ENCODE measurements around the gene RSBN1L. TPM values are rescaled to one million over a fixed set of nuclear protein-coding genes. Genes with fewer than 3 reads are reported as not detected.
A peak's percentile ranks its signal among the peaks of the same experiment; 100 is the strongest.

The RSBN1L gene
- total and polyA plus RNA-seq, 2 of the 8 experiments (the other 6 are each of a cell fraction or from before 2014, with no cell fraction given) = 4.1 to 22.1 TPM

GRCh38 chr7:77648742-77649338 is 47.4 kb upstream of the RSBN1L start:
- Histone ChIP-seq H4K5ac (ENCODE audit: insufficient read length, low read depth, low read length) (no peak overlapping the region), H3K27me3 (replicated peaks in 1 of 4; ENCODE audit: control insufficient read depth in 3 of 4, extremely low read depth in 1 of 4, insufficient read depth in 3 of 4, low read length in 3 of 4) (no peaks in the 10 kb centered on the region), H2AFZ (ENCODE audit: low read length) (no peak overlapping the region), H3K27ac (ENCODE audit: low read depth, low read length) (no peak overlapping the region), H3K79me2 (ENCODE audit: control insufficient read depth in 1 of 2, insufficient read depth in 2 of 2, low read length in 2 of 2) (no peaks in the 10 kb centered on the region), H3K4me3 (ENCODE audit: extremely low read depth in 1 of 4, insufficient read depth in 2 of 4, low read depth in 3 of 4, low read length in 4 of 4) (no peak overlapping the region), H2BK120ac (replicated peaks; ENCODE audit: low read depth, low read length) (no peak overlapping the region), H3K23me2 (ENCODE audit: low read depth, low read length) (no peaks in the 10 kb centered on the region), H2BK5ac (ENCODE audit: low read depth, low read length) (no peak overlapping the region), H2BK20ac (ENCODE audit: low read length) (no peak overlapping the region), H4K20me1 (replicated peaks in 1 of 2; ENCODE audit: control insufficient read depth in 1 of 2, insufficient read depth in 2 of 2, low read length in 2 of 2) (peaks cover 0 to 1% of the 10 kb centered on the region in 2 experiments), H3K79me1 (ENCODE audit: low read depth, low read length) (no peaks in the 10 kb centered on the region), H3K56ac (replicated peaks; ENCODE audit: insufficient read length, low read depth, low read length) (no peak overlapping the region), H3K4me2 (ENCODE audit: insufficient read depth in 1 of 2, low read depth in 2 of 2, low read length in 2 of 2) (no peak overlapping the region), H3K18ac (ENCODE audit: extremely low read depth, low read length) (no peak overlapping the region), H3K4ac (replicated peaks; ENCODE audit: insufficient read length, low read depth, low read length) (no peak overlapping the region), H3K4me1 (replicated peaks in 1 of 4; ENCODE audit: control insufficient read depth in 3 of 4, insufficient read depth in 4 of 4, low read length in 3 of 4) (no peaks in the 10 kb centered on the region), H2BK12ac (ENCODE audit: low read depth, low read length) (no peak overlapping the region), H2BK15ac (ENCODE audit: low read length) (no peak overlapping the region), H4K91ac (replicated peaks; ENCODE audit: insufficient read length, low read length) (no peak overlapping the region), H3K9ac (replicated peaks in 1 of 4; ENCODE audit: extremely low read depth in 1 of 4, low read depth in 3 of 4, low read length in 3 of 4) (no peak overlapping the region), H4K8ac (ENCODE audit: extremely low read depth, insufficient read depth, low read length) (no peak overlapping the region), H3K14ac (ENCODE audit: insufficient read length) (no peak overlapping the region), H3K9me3 (ENCODE audit: insufficient read depth in 2 of 2, low read depth in 1 of 2, low read length in 1 of 2) (no peaks in the 10 kb centered on the region), H2AK5ac (ENCODE audit: low read depth, low read length) (no peak overlapping the region), H3K36me3 (ENCODE audit: control insufficient read depth in 2 of 4, insufficient read depth in 4 of 4, low read length in 3 of 4) (peaks cover 0 to 24% (median 9%) of the 10 kb centered on the region in 4 experiments; a peak in 5 of 8 replicates), H3K23ac (ENCODE audit: insufficient read length) (no peak overlapping the region)
- DNase-seq (ENCODE audit: low read depth in 1 of 2, low spot score in 2 of 2) (peak in 1 of 2 experiments; percentile 33), FAIRE-seq (no peak)
- ChIA-PET CTCF (ENCODE audit: partially characterized antibody) (interaction anchor here (0.6 to 3.4 kb wide), 3 partner anchors 10 to 111 kb away, joined by 3 to 9 read pairs (median 4); no protein-coding TSS in a partner anchor), POLR2A (ENCODE audit: partially characterized antibody) (interaction anchor here (0.6 kb wide), 1 partner anchor 404 kb away, joined by 3 read pairs; no protein-coding TSS in a partner anchor)
- 91% methylated on average over 6 of the region's 6 CpGs; no CpG with 5 or more reads in 1 of the 2 experiments for WGBS, 2 experiments (ENCODE audit: extremely low coverage in 1 of 2, insufficient coverage in 1 of 2, insufficient read length in 1 of 2, insufficient replicate concordance in 2 of 2, low coverage in 1 of 2, low lambda C conversion rate in 2 of 2, missing lambda C conversion rate in 1 of 2)
- no peak for TF ChIP-seq HDAC2 (IDR thresholded peaks at IDR 0.05; ENCODE audit: borderline replicate concordance in 1 of 2, low read depth in 2 of 2, low read length in 2 of 2)
- no peak for TF ChIP-seq SAP30 (IDR thresholded peaks at IDR 0.05; ENCODE audit: insufficient read depth, insufficient replicate concordance, low read length)
- TF ChIP-seq POLR2A (IDR thresholded peaks at IDR 0.05; ENCODE audit: control extremely low read depth in 1 of 2, low read depth in 2 of 2, low read length in 2 of 2) = no peak
- no peak for TF ChIP-seq MAFK (IDR thresholded peaks at IDR 0.05; ENCODE audit: low read depth, low read length)
- no peak for TF ChIP-seq RAD21 (IDR thresholded peaks at IDR 0.05 in 1 of 2, conservative IDR thresholded peaks at IDR 0.05 in 1 of 2; ENCODE audit: low read depth in 2 of 2, low read length in 2 of 2)
- no peak for TF ChIP-seq SUZ12 (IDR thresholded peaks at IDR 0.05; ENCODE audit: low read length)
- no peak for TF ChIP-seq CHD2 (IDR thresholded peaks at IDR 0.05; ENCODE audit: low read length)
- TF ChIP-seq SP2 (IDR thresholded peaks at IDR 0.05; ENCODE audit: low read length) = no peak
- TF ChIP-seq RBBP5 (IDR thresholded peaks at IDR 0.05; ENCODE audit: borderline replicate concordance, low read depth, low read length) = no peak
- TF ChIP-seq, protein P1, sequence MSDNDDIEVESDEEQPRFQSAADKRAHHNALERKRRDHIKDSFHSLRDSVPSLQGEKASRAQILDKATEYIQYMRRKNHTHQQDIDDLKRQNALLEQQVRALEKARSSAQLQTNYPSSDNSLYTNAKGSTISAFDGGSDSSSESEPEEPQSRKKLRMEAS (IDR thresholded peaks at IDR 0.05) = no peak
- TF ChIP-seq SRF (IDR thresholded peaks at IDR 0.05; ENCODE audit: low read depth, low read length) = no peak
- TF ChIP-seq TAF1 (IDR thresholded peaks at IDR 0.05; ENCODE audit: low read depth, low read length) = no peak
- TF ChIP-seq SIX5 (IDR thresholded peaks at IDR 0.05; ENCODE audit: low read depth, low read length) = no peak

All from H1 (cell line).